C4-2B (cell line): ENCODE results near the gene FAM81B.

Experiments used
- CTCF ChIP-seq: fragments of 450-650 bp; conservative IDR thresholded peaks from 2 replicates; pipeline ENCODE4 v1.5.1; 2017; ENCODE audit warnings: mild to moderate bottlenecking
- ZFX ChIP-seq: fragments of 450-650 bp; IDR thresholded peaks from 2 replicates; pipeline ENCODE4 v1.6.1; 2017

GRCh38 chr5:95384485-95385213 lies 6.5 kb upstream of the FAM81B start:
- TF ChIP-seq CTCF (no peak), ZFX (no peak)
